ENCODE data around the gene SLC35D1.

The SLC35D1 gene

DNA sequence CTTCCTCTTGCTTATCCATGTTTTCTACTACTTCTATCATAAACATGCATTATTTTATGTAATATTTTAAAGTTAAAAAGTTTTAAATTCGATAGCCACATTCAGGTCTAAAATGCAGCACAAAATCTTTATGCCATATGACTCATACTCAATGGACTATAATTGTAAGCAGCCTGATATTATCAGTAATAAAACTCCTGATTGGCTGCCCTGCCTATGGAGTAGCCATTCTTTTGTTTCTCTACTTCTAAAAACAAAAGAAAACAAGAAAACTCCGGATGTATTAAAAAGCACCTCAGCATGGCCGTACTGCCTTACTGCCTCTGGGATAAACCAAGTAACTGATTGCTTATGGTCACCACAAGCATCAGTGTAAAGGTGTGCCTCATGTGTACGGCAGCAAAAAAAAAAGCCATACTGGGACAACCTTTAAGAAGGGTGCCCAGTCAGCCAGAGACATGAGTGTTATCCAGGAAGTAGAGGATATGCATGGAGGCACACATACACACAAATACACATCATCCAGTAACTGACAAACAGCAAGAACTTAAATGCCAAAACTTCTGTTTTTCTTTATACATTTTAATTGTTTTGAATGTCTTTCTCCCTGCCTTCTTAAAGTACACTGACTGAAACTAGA, 9.2 kb downstream of the SLC35D1 start:
- no peak for DNase-seq (ENCODE audit: low read depth, low spot score)

- DNase-seq (ENCODE audit: low read depth, low spot score): no peak
These were observed 10.6 kb downstream of the SLC35D1 start for GRCh38 chr1:67043366-67043765.

DNA sequence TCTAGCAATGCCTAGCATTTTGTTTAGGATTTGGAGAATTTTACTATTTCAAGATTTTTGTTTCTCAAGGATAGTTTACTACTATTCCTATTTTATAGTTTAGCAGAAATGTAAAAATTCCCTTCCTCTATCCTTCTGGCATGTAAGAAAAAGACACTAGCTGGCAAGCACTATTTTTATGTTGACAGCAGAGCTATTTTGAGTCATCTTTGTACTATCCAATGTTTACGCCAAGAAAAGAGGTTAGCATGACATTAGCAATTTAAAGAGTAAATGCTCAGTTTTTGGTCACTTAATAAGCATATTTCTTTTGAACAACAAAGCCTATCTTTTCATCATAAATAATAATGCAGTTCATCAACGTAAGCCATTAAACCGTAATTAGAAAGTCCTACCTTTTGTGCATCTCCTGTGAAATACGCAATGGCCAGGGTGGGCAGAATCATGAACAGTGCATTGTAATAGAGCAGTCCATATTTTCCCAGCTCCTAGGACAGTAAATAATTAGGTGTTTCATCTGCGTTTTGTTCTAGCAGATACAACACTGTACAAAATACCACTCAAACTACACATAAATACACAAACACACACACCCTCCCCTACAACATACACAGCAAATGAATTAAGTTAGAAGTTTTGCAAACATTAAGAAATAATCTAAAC, 12.0 kb downstream of the SLC35D1 start:
- DNase-seq (ENCODE audit: low read depth, low spot score): no peak

DNA sequence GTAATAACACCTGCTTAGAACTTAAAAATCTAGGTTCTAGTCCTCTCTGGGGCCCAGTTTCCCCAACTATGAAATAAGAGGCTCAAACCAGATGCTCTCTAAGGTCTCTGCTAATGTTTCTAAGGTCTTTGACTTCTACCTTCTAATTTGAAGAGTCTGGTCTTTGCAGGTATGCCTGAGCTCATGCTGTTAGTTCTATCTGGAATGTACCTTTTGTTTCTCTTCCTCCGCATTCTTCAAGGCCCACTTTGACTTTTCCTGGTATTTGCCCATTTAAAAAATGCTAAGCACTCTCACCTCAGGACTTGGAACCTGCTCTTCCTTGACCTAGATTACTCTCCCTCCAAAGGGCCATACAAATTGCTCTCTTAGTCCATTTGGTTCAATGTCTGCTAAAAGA, 13.5 kb downstream of the SLC35D1 start:
- DNase-seq (ENCODE audit: low read depth, low spot score): no peak

- DNase-seq (ENCODE audit: low read depth, low spot score): no peak
These were observed 22.1 kb downstream of the SLC35D1 start for GRCh38 chr1:67031859-67032247.

- no peak for DNase-seq (ENCODE audit: low read depth, low spot score)
These were observed 22.7 kb downstream of the SLC35D1 start for GRCh38 chr1:67031121-67031858.

GRCh38 chr1:67029472-67029871, 24.5 kb downstream of the SLC35D1 start:
- no peak for DNase-seq (ENCODE audit: low read depth, low spot score)

DNA sequence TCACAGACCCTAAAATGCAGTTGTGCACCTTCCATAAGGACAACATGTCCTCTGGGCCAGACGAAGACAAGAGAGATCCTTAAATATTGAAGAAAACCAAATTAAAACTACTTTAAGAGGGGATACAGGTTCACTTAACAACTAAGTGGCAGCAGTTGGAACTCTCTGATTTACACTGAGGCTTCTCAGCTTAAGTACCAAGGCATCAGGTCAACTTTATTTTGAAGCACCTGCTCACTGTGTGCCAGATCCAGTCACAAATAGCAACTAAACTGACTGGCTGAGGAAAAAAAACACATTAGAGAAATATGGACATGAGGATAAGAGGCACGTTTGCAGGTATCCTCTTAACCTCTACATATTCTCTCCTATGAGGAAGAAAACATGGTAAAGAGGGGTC, 33.2 kb downstream of the SLC35D1 start:
- DNase-seq (ENCODE audit: low read depth, low spot score): no peak

GRCh38 chr1:67020304-67020703, 33.6 kb downstream of the SLC35D1 start:
- no peak for DNase-seq (ENCODE audit: low read depth, low spot score)

GRCh38 chr1:67019600-67020136, 34.3 kb downstream of the SLC35D1 start:
- no peak for DNase-seq (ENCODE audit: low read depth, low spot score)

DNA sequence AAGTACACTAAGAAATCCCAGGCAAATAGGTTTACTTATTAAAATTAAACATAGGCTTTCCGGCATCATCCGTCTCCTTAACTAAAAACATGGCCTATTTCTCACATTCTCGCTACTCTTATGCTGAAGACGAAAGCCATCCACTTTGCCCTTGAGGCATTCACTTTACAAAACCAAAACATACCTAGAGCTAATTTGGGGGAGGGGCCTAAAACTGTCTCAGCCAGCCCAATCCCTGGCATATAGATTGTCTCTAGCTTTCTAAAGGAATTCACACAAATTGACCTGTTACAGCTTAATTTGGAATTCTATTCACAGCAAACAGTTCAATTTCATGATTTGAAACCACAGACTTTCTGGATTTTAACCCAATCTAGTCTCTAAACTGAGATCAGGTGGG, 34.8 kb downstream of the SLC35D1 start:
- no peak for DNase-seq (ENCODE audit: low read depth, low spot score)

DNA sequence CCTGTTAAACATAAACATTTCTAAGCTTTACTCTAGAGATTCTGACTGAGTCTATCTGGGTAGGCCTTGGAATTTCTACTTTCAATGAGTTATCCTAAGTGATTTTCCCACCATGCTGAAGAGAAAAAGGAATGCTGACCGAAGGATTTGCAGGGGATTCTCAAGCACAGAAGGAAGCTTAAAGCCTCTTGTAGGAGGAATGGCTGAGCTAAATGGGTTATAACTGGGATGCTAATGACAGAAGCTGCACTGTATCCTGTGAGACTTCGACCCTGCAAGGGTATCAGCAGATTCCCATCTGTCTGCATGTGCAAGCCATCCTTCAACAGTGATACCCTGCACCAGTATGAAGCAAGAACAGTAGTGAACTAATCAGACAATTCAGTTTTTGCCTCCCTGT, 35.4 kb downstream of the SLC35D1 start:
- DNase-seq (ENCODE audit: low read depth, low spot score): no peak

DNA sequence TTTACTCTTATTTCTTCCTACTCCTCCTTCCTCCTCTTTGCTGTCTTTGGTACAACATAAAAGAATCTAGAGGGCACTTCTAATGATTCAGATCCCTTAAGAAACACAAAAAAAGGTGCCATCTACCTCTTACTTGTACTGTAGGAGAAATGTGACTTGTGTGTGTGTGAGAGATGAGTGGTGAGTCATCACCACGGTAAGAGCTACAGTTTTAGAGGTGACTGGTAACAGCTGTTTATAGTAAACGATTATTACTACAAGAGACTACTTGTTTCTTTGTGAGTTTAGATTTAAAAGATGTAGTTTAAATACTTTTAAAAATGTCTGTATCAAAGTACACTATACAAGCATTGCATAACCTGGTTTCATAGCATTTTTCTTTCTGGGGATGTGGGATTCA, 40.4 kb downstream of the SLC35D1 start:
- DNase-seq (ENCODE audit: low read depth, low spot score): no peak

- DNase-seq (ENCODE audit: low read depth, low spot score): no peak
These were observed 44.2 kb downstream of the SLC35D1 start for GRCh38 chr1:67009792-67010191.

- no peak for DNase-seq (ENCODE audit: low read depth, low spot score)
These were observed 48.9 kb downstream of the SLC35D1 start for GRCh38 chr1:67005068-67005467.

- no peak for DNase-seq (ENCODE audit: low read depth, low spot score)
These were observed 49.8 kb downstream of the SLC35D1 start for GRCh38 chr1:67004176-67004575.

DNA sequence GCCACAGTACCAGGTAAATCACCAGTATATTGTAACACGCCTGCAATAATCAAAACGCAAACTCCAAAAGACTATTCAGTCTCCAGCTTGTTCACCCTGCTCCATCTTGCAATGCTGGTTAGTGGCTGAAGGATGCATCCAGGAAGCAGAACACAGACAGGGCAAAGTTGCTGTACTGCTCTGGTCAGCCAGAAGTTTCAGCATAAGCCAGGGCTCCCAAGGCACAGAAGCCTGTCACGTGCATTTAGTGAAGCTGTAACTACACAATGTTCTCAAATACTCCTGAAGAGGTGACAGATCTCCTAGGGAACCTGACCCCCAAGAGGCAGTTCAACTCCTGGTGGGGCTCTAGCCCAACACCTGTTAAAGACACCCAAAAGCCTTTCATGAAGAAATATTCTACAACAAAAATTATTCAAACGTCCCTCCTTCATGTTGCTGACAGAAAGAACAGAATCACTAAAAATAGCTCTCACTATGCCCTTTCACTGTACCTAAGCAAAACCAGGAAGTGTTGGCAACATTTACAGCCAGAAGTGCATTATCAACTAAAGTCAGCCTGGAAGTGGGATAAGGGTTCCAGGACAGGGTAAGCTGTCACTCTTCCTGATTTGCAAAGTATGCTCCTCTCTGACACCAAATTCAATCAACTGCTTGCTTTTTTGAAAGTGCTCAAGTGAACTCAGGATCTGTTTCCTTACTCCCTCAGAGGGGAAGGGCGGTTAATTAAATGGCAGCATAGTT, 52.1 kb downstream of the SLC35D1 start:
- no peak for DNase-seq (ENCODE audit: low read depth, low spot score)

GRCh38 chr1:66999640-67000400, 54.1 kb downstream of the SLC35D1 start:
- no peak for DNase-seq (ENCODE audit: low read depth, low spot score)

GRCh38 chr1:66998972-66999371, 55.0 kb downstream of the SLC35D1 start:
- no peak for DNase-seq (ENCODE audit: low read depth, low spot score)

DNA sequence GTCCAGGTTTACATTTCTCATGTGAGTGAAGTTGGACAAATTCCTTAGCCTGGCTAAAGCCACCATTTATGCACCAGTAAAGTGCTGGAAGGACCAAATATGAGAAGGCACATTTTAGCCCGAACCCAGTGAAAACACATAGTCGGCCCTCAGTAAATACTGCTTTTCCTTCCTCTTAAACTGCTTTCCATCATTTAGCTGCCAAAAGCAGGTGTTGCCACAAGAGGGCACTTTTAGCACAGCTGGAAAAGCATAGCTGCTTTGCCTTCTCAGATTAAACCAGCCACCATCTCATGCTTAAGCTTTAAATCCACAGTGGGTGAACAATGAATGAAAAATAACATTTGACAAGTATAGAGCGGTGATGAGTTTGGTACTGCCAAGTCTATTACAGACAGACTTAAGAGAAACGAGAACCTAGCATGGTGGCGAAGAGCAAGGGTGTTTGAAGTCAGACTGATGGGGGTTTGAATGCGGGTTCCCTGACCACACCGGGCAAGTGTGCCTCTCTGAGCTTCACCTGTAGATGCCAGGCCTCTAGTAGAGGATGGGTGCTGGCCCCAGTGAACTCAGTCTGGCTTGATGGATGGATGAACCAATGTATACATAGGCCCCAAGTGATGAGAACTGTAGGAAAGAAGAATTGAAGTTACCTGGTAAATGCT, 57.8 kb downstream of the SLC35D1 start:
- DNase-seq (ENCODE audit: low read depth, low spot score): peak; percentile 51

GRCh38 chr1:66993076-66993475, 60.9 kb downstream of the SLC35D1 start:
- no peak for DNase-seq (ENCODE audit: low read depth, low spot score)
